ENCODE measurements around the gene TXNL4A.

The TXNL4A gene

DNA sequence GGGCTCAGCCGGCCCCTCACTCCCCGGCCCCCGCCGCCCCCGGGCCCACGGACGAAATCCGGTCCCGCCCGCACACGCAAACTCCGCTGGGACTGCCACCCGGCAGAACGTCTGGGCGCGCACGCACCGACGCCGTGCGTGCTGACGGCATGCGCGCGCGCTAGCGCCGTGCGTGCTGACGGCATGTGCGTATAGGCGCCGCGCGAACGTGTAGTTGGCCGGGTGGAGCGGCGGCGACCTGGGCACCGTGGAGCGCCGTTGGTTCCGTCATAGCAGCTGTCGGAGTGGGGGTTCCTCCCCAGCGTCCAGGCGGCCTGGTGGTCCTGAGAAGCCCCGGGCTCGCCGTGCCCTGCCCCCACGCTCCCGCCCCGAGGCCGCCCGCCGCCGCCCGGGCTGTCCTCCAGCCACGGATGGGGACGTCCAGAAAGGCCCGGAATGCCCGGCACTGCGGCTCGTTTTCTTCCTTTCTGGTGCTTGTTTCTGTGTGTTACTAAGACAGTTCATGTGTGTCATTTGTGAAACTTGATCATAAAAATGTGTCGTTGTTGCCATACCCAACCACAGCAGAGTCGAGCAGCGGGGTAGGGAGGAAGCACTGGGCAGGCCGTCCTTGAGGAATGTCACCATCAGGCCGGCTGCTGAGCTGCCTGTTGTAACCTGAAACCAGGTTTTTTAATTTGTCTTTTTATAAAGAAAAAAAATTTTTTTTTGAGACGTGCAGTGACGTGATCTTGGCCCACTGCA is at the start of gene TXNL4A:
Gene TXNL4A (minus strand): TSS at position 113 of the 744 bp plus-strand sequence. CDS start 171 bp downstream, outside the sequence.
- H3K36me3 ChIP-seq: peaks cover 38% of the 10 kb centered on the region
- DNase-seq: peak; percentile 90
- H3K27me3 ChIP-seq (ENCODE audit: insufficient read depth, low read depth, severe bottlenecking): no peaks in the 10 kb centered on the region
- peak within 1 kb of the TSS; percentile 92 for H3K4me3 ChIP-seq (ENCODE audit: low read depth, low read length)
- no peaks in the 10 kb centered on the region for H3K9me3 ChIP-seq (ENCODE audit: severe bottlenecking)
- H3K27ac ChIP-seq: peak within 1 kb of the TSS; percentile 92
- TF ChIP-seq, protein P1, sequence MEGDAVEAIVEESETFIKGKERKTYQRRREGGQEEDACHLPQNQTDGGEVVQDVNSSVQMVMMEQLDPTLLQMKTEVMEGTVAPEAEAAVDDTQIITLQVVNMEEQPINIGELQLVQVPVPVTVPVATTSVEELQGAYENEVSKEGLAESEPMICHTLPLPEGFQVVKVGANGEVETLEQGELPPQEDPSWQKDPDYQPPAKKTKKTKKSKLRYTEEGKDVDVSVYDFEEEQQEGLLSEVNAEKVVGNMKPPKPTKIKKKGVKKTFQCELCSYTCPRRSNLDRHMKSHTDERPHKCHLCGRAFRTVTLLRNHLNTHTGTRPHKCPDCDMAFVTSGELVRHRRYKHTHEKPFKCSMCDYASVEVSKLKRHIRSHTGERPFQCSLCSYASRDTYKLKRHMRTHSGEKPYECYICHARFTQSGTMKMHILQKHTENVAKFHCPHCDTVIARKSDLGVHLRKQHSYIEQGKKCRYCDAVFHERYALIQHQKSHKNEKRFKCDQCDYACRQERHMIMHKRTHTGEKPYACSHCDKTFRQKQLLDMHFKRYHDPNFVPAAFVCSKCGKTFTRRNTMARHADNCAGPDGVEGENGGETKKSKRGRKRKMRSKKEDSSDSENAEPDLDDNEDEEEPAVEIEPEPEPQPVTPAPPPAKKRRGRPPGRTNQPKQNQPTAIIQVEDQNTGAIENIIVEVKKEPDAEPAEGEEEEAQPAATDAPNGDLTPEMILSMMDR (IDR thresholded peaks at IDR 0.05; ENCODE audit: low read depth, low read length): 0 out of 2 replicates have a peak, but pooled peaks have one; percentile 0

GRCh38 chr18:80037300-80037699 is 48.9 kb upstream of the TXNL4A start:
- H3K4me3 ChIP-seq (ENCODE audit: low read depth, low read length): no peak overlapping the region
- peak overlapping the region; percentile 80 for H3K27ac ChIP-seq
- TF ChIP-seq, protein P1 (IDR thresholded peaks at IDR 0.05; ENCODE audit: low read depth, low read length): no peak
- no peak for DNase-seq
- H3K27me3 ChIP-seq (ENCODE audit: insufficient read depth, low read depth, severe bottlenecking): no peaks in the 10 kb centered on the region
- no peaks in the 10 kb centered on the region for H3K9me3 ChIP-seq (ENCODE audit: severe bottlenecking)
- H3K36me3 ChIP-seq: peaks cover 47% of the 10 kb centered on the region

DNA sequence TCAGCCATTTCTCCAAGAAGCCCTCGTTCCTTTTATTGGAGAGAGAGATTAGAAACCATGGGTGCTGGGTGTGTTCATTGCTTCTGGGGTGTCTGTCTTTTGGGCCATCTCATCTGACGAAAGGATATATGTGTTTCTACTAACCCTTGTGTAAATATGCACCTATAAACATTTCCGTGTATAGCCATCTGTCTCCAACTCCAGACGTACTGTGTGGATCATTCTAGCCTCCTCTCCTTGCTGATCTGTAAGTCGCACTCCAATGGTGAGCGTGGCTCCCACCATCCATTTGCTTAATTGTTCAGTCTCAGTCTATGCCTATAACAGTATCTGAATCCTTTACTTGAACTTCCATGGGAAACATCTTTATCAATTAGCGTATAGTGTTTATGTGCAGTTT is 47.6 kb upstream of the TXNL4A start:
- no peaks in the 10 kb centered on the region for H3K27me3 ChIP-seq (ENCODE audit: insufficient read depth, low read depth, severe bottlenecking)
- TF ChIP-seq, protein P1 (IDR thresholded peaks at IDR 0.05; ENCODE audit: low read depth, low read length): no peak
- no peaks in the 10 kb centered on the region for H3K9me3 ChIP-seq (ENCODE audit: severe bottlenecking)
- H3K36me3 ChIP-seq: peaks cover 37% of the 10 kb centered on the region
- no peak overlapping the region; the same call in 1 of the 2 replicates for H3K27ac ChIP-seq
- no peak overlapping the region for H3K4me3 ChIP-seq (ENCODE audit: low read depth, low read length)
- DNase-seq: no peak

GRCh38 chr18:80034852-80035406 is 46.6 kb upstream of the TXNL4A start:
- H3K27me3 ChIP-seq (ENCODE audit: insufficient read depth, low read depth, severe bottlenecking): no peaks in the 10 kb centered on the region
- DNase-seq: no peak
- H3K4me3 ChIP-seq (ENCODE audit: low read depth, low read length): peak overlapping the region; percentile 94
- no peaks in the 10 kb centered on the region for H3K9me3 ChIP-seq (ENCODE audit: severe bottlenecking)
- TF ChIP-seq, protein P1 (IDR thresholded peaks at IDR 0.05; ENCODE audit: low read depth, low read length): no peak
- peaks cover 33% of the 10 kb centered on the region for H3K36me3 ChIP-seq
- H3K27ac ChIP-seq: peak overlapping the region; percentile 87

- Histone ChIP-seq H3K27ac (peak within 1 kb of the TSS; percentile 87), H3K9me3 (ENCODE audit: severe bottlenecking) (no peaks in the 10 kb centered on the region), H3K36me3 (peaks cover 27% of the 10 kb centered on the region), H3K27me3 (ENCODE audit: insufficient read depth, low read depth, severe bottlenecking) (no peaks in the 10 kb centered on the region), H3K4me3 (ENCODE audit: low read depth, low read length) (peak within 1 kb of the TSS; percentile 94)
- TF ChIP-seq, protein P1 (IDR thresholded peaks at IDR 0.05; ENCODE audit: low read depth, low read length): peak; percentile 74
- DNase-seq: peak; percentile 100
These were observed 45.9 kb upstream of the TXNL4A start, which contains the start of gene RBFA for GRCh38 chr18:80034068-80034851. RBFA (plus strand) TSS chr18:80034434; CDS start chr18:80034496, 62 bp downstream.
